Kidney epithelial cell (primary cell): ENCODE data around the gene MYCBPAP. TPM values are rescaled to one million over a fixed set of nuclear protein-coding genes. Genes with fewer than 3 reads are reported as not detected.

Experiments used
- DNase-seq: peaks from one replicate; pipeline ENCODE4 v3.0.0-alpha.2; 2010; ENCODE audit warnings: low read depth
- H3K27me3 ChIP-seq: 2 replicates; pipeline ENCODE4 v1.6.0; 2011; ENCODE audit warnings: low read length; ENCODE audit not compliant: control insufficient read depth, insufficient read depth
- H3K36me3 ChIP-seq: 2 replicates; pipeline ENCODE4 v1.5.1; 2011; ENCODE audit warnings: low read length; ENCODE audit not compliant: control insufficient read depth, insufficient read depth
- H3K4me3 ChIP-seq: 2 replicates; pipeline ENCODE4 v1.5.1; 2011; ENCODE audit warnings: low read depth, mild to moderate bottlenecking, control low read depth, low read length
- total RNA-seq: library from RNA; depleted of rRNA; stranded (reverse); fragments of >200 nt; gene quantifications from 2 replicates; pipeline ENCODE4 v1.2.3, GENCODE V29; 2015
- TF ChIP-seq, protein P1 (sequence below): IDR thresholded peaks from 2 replicates; pipeline ENCODE4 v1.5.1; 2011; ENCODE audit warnings: mild to moderate bottlenecking, moderate library complexity, low read length, control low read depth, inconsistent platforms; ENCODE audit not compliant: insufficient read depth, poor library complexity, severe bottlenecking

Gene MYCBPAP
- total RNA-seq, 1 donor from 2014 or later: 0.50 TPM

GRCh38 chr17:50488880-50489279 lies 19.4 kb upstream of the MYCBPAP start:
- peaks cover 1% of the 10 kb centered on the region for H3K36me3 ChIP-seq
- DNase-seq: no peak
- no peaks in the 10 kb centered on the region for H3K27me3 ChIP-seq
- no peak overlapping the region for H3K4me3 ChIP-seq
- TF ChIP-seq, protein P1, sequence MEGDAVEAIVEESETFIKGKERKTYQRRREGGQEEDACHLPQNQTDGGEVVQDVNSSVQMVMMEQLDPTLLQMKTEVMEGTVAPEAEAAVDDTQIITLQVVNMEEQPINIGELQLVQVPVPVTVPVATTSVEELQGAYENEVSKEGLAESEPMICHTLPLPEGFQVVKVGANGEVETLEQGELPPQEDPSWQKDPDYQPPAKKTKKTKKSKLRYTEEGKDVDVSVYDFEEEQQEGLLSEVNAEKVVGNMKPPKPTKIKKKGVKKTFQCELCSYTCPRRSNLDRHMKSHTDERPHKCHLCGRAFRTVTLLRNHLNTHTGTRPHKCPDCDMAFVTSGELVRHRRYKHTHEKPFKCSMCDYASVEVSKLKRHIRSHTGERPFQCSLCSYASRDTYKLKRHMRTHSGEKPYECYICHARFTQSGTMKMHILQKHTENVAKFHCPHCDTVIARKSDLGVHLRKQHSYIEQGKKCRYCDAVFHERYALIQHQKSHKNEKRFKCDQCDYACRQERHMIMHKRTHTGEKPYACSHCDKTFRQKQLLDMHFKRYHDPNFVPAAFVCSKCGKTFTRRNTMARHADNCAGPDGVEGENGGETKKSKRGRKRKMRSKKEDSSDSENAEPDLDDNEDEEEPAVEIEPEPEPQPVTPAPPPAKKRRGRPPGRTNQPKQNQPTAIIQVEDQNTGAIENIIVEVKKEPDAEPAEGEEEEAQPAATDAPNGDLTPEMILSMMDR: no peak

GRCh38 chr17:50491505-50491904 lies 16.7 kb upstream of the MYCBPAP start:
- TF ChIP-seq, protein P1: no peak
- Histone ChIP-seq H3K4me3 (no peak overlapping the region), H3K36me3 (no peaks in the 10 kb centered on the region), H3K27me3 (no peaks in the 10 kb centered on the region)
- no peak for DNase-seq

DNA sequence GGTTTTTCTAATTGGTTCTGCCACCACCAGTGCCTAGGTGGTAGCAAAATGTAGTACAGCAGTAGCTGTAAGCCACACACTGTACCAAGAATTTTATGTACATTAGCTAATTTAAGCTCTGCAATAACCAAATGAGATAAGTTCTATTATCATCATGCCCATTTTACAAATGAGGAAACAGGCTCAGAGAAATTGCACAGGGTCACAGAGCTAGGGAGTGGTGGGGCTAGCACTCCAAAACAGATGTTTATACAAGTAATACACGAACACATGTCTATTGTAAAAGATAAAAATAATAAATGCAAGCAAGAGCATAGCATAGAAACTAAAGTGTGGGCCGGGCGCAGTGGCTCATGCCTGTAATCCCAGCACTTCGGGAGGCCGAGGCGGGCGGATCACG lies 16.0 kb upstream of the MYCBPAP start:
- TF ChIP-seq, protein P1: no peak
- no peak overlapping the region for H3K4me3 ChIP-seq
- H3K36me3 ChIP-seq: no peaks in the 10 kb centered on the region
- no peak for DNase-seq
- no peaks in the 10 kb centered on the region for H3K27me3 ChIP-seq

GRCh38 chr17:50493744-50494143 lies 14.5 kb upstream of the MYCBPAP start:
- DNase-seq: no peak
- Histone ChIP-seq H3K27me3 (no peaks in the 10 kb centered on the region), H3K36me3 (no peaks in the 10 kb centered on the region), H3K4me3 (no peak overlapping the region)
- TF ChIP-seq, protein P1: no peak

- no peaks in the 10 kb centered on the region for H3K36me3 ChIP-seq
- H3K27me3 ChIP-seq: no peaks in the 10 kb centered on the region
- H3K4me3 ChIP-seq: no peak overlapping the region
- TF ChIP-seq, protein P1: no peak
- no peak for DNase-seq
Measured at GRCh38 chr17:50495217-50495823, 12.9 kb upstream of the MYCBPAP start.

DNA sequence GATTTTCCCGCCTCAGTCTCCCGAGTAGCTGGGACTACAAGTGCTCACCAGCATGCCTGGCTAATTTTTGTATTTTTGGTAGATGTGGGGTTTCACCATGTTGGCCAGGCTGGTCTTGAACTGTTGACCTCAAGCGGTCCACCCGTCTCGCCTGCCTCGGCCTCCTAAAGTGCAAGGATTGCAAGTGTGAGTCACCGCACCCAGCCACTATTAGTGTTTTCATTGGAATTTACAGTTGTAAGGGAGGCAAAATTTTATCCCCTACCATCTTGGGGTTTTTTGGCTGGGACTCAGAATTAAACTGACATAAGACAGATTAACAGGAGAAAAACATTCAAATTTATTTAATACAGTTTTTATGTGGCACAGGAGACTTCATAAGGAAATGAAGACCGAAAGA lies 12.3 kb upstream of the MYCBPAP start:
- Histone ChIP-seq H3K27me3 (no peaks in the 10 kb centered on the region), H3K4me3 (no peak overlapping the region), H3K36me3 (no peaks in the 10 kb centered on the region)
- TF ChIP-seq, protein P1: no peak
- DNase-seq: no peak
